PC-3 (cell line): ENCODE measurements around the gene RFTN1.

Experiments
- EZH2 ChIP-seq: fragments of 300-600 bp; sonication (generic); IDR thresholded peaks from one replicate; pipeline ENCODE4 v1.6.1; 2017; ENCODE audit warnings: antibody characterized with exemption, mild to moderate bottlenecking, low read length; ENCODE audit not compliant: unreplicated experiment
- TF ChIP-seq, protein P1 (sequence below): fragments of 300-600 bp; sonication (generic); conservative IDR thresholded peaks from 2 replicates; pipeline ENCODE4 v1.5.1; 2017; ENCODE audit warnings: antibody characterized with exemption, low read depth, mild to moderate bottlenecking, low read length

DNA sequence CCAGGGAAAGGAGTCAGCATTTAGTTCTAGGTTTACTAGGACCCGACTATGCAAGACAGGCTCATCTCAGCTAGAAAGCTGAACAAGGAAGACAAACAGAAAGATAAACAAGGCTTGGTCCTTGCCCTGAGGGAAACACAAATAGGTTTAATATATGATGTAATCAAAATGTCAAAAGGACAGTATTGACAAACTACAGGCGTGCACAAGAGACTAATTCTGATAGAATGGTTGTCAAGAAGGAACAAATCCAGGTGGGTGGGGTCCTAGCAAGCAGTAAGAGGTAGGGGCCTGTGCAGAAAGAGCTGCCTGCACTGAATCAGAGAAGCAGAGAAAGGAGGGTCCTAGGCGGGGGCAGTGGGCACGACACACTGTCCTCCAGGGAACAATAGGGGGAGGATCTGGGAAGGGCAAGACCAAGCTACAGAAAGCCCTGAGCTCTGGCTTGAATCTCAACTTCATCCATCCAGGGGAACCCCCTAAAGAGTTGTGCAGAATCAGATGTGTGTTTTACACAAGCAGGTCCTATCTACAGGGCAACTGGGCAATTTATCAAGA, 23.4 kb downstream of the RFTN1 start:
- no peak for TF ChIP-seq EZH2
- TF ChIP-seq, protein P1, sequence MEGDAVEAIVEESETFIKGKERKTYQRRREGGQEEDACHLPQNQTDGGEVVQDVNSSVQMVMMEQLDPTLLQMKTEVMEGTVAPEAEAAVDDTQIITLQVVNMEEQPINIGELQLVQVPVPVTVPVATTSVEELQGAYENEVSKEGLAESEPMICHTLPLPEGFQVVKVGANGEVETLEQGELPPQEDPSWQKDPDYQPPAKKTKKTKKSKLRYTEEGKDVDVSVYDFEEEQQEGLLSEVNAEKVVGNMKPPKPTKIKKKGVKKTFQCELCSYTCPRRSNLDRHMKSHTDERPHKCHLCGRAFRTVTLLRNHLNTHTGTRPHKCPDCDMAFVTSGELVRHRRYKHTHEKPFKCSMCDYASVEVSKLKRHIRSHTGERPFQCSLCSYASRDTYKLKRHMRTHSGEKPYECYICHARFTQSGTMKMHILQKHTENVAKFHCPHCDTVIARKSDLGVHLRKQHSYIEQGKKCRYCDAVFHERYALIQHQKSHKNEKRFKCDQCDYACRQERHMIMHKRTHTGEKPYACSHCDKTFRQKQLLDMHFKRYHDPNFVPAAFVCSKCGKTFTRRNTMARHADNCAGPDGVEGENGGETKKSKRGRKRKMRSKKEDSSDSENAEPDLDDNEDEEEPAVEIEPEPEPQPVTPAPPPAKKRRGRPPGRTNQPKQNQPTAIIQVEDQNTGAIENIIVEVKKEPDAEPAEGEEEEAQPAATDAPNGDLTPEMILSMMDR, result no peak
